Urinary bladder (tissue), 4 donors: ENCODE results near the gene NUDT4. TPM values are rescaled to one million over a fixed set of nuclear protein-coding genes. Genes with fewer than 3 reads are reported as not detected.
"Not testable (repeated sequence)": the region's sequence is repeated elsewhere in the genome, so short reads cannot be mapped to it uniquely, and the experiment has no call there.

Experiments
- DNase-seq: peaks from one replicate; pipeline ENCODE4 v3.0.0-alpha.2; 2015; ENCODE audit errors: extremely low spot score
- H3K27ac ChIP-seq: one replicate; pipeline ENCODE4 v1.5.1; 2013; ENCODE audit warnings: low read depth, mild to moderate bottlenecking, moderate library complexity
- H3K36me3 ChIP-seq: one replicate; pipeline ENCODE4 v1.6.1; 2013; ENCODE audit warnings: mild to moderate bottlenecking, moderate library complexity; ENCODE audit not compliant: insufficient read depth
- H3K4me1 ChIP-seq: one replicate; pipeline ENCODE4 v1.6.1; 2013; ENCODE audit warnings: mild to moderate bottlenecking, moderate library complexity; ENCODE audit not compliant: insufficient read depth
- H3K4me3 ChIP-seq: one replicate; pipeline ENCODE4 v1.5.1; 2013; ENCODE audit warnings: low read depth, low read length
- WGBS: extraction: QIAGEN DNeasy Blood & Tissue Kit; methylation state at CpG from one replicate; pipeline ENCODE4 v1.1.7; 2013; 5-methylcytosine and 5-hydroxymethylcytosine counted together
- polyA plus RNA-seq: library from polyadenylated mRNA; stranded (reverse); fragments of 200-250 nt; gene quantifications from one replicate; pipeline ENCODE4 v1.2.3, GENCODE V29; 2013
- total RNA-seq: library from RNA; depleted of rRNA; stranded (reverse); fragments of >200 nt; gene quantifications from one replicate; pipeline ENCODE4 v1.2.3, GENCODE V29; 2014
- donor health status: healthy with polysubstance abuse.
- donor health status: healthy.

The NUDT4 gene
- total and polyA plus RNA-seq, 2 donors, result 46.4 to 103 TPM

- peaks cover 3% of the 10 kb centered on the region for H3K36me3 ChIP-seq
- DNase-seq, result no peak
- 73% methylated on average over 12 of the region's 12 CpGs for WGBS
- H3K27ac ChIP-seq, result no peak overlapping the region
- H3K4me3 ChIP-seq, result no peak overlapping the region
- H3K4me1 ChIP-seq, result no peaks in the 10 kb centered on the region
Measured at GRCh38 chr12:93397412-93397811, 19.7 kb downstream of the NUDT4 start.

GRCh38 chr12:93399183-93399863 lies 21.6 kb downstream of the NUDT4 start:
- WGBS, result no CpG with 5 or more reads among the region's 5 CpGs
- DNase-seq, H3K4me3 ChIP-seq, H3K4me1 ChIP-seq, H3K36me3 ChIP-seq, H3K27ac ChIP-seq: not testable (repeated sequence)

GRCh38 chr12:93402333-93403311 lies 24.9 kb downstream of the NUDT4 start:
- Histone ChIP-seq H3K4me3 (no peak overlapping the region), H3K36me3 (peaks cover 3% of the 10 kb centered on the region), H3K27ac (no peak overlapping the region), H3K4me1 (no peaks in the 10 kb centered on the region)
- WGBS, result 91% methylated on average over 11 of the region's 11 CpGs
- no peak for DNase-seq

- no peaks in the 10 kb centered on the region for H3K4me1 ChIP-seq
- no peak for DNase-seq
- H3K27ac ChIP-seq, result no peak overlapping the region
- no peaks in the 10 kb centered on the region for H3K36me3 ChIP-seq
- H3K4me3 ChIP-seq, result no peak overlapping the region
- WGBS, result 79% methylated on average over 7 of the region's 7 CpGs
Measured at GRCh38 chr12:93403988-93404803, 26.5 kb downstream of the NUDT4 start.

- no peaks in the 10 kb centered on the region for H3K36me3 ChIP-seq
- no peak overlapping the region for H3K27ac ChIP-seq
- H3K4me3 ChIP-seq, result no peak overlapping the region
- DNase-seq, result no peak
- H3K4me1 ChIP-seq, result no peaks in the 10 kb centered on the region
- WGBS, result 70% methylated on average over 6 of the region's 6 CpGs
Measured at GRCh38 chr12:93404961-93405849, 27.5 kb downstream of the NUDT4 start.

GRCh38 chr12:93407054-93407962 lies 29.6 kb downstream of the NUDT4 start:
- no peaks in the 10 kb centered on the region for H3K36me3 ChIP-seq
- no peak for DNase-seq
- no peak overlapping the region for H3K27ac ChIP-seq
- no peak overlapping the region for H3K4me3 ChIP-seq
- 87% methylated on average over 6 of the region's 6 CpGs for WGBS
- H3K4me1 ChIP-seq, result no peaks in the 10 kb centered on the region

GRCh38 chr12:93407963-93408283 lies 30.2 kb downstream of the NUDT4 start:
- 89% methylated on average over 2 of the region's 2 CpGs for WGBS
- Histone ChIP-seq H3K36me3 (no peaks in the 10 kb centered on the region), H3K4me1 (no peaks in the 10 kb centered on the region), H3K4me3 (no peak overlapping the region), H3K27ac (no peak overlapping the region)
- DNase-seq, result no peak

- H3K27ac ChIP-seq, result no peak overlapping the region
- no peaks in the 10 kb centered on the region for H3K4me1 ChIP-seq
- no peak for DNase-seq
- H3K36me3 ChIP-seq, result no peaks in the 10 kb centered on the region
- H3K4me3 ChIP-seq, result no peak overlapping the region
Measured at GRCh38 chr12:93408813-93409212, 31.1 kb downstream of the NUDT4 start.

GRCh38 chr12:93409343-93410187 lies 31.8 kb downstream of the NUDT4 start:
- not testable (repeated sequence) for H3K4me1 ChIP-seq, H3K36me3 ChIP-seq, DNase-seq, H3K4me3 ChIP-seq, H3K27ac ChIP-seq
- WGBS, result 66% methylated on average over 4 of the region's 4 CpGs

GRCh38 chr12:93411060-93411459 lies 33.3 kb downstream of the NUDT4 start:
- 47% methylated on average over 6 of the region's 6 CpGs for WGBS
- not testable (repeated sequence) for DNase-seq, H3K4me3 ChIP-seq, H3K36me3 ChIP-seq, H3K4me1 ChIP-seq, H3K27ac ChIP-seq

GRCh38 chr12:93412396-93412795 lies 34.7 kb downstream of the NUDT4 start:
- WGBS, result 84% methylated on average over 8 of the region's 8 CpGs
- peak overlapping the region; percentile 38 for H3K27ac ChIP-seq
- DNase-seq, H3K4me3 ChIP-seq, H3K4me1 ChIP-seq, H3K36me3 ChIP-seq: not testable (repeated sequence)
